Colonic mucosa (tissue), 4 donors: ENCODE measurements around the gene FADS1. TPM values are rescaled to one million over a fixed set of nuclear protein-coding genes. Genes with fewer than 3 reads are reported as not detected.

ENCODE experiments used
- DNase-seq: peaks from one replicate; pipeline ENCODE4 v3.0.0-alpha.2; 2020
- H3K27ac ChIP-seq: fragments of 200-600 bp; one replicate; pipeline ENCODE4 v1.8.0; 2021
- H3K27me3 ChIP-seq: fragments of 200-600 bp; one replicate; pipeline ENCODE4 v1.8.0; 2021
- H3K36me3 ChIP-seq: fragments of 200-600 bp; one replicate; pipeline ENCODE4 v1.8.0; 2021
- H3K4me1 ChIP-seq: fragments of 200-600 bp; one replicate; pipeline ENCODE4 v1.8.0; 2021; ENCODE audit warnings: mild to moderate bottlenecking
- H3K4me3 ChIP-seq: fragments of 200-600 bp; one replicate; pipeline ENCODE4 v1.8.0; 2021
- H3K9ac ChIP-seq, 2 donors: one replicate each; pipeline ENCODE4 v1.7.0; 2013; ENCODE audit warnings: control low read depth in 2 of 2, low read depth in 2 of 2, low read length in 2 of 2
- H3K9me3 ChIP-seq: fragments of 200-600 bp; one replicate; pipeline ENCODE4 v1.8.0; 2021
- CTCF ChIP-seq: fragments of 200-600 bp; IDR thresholded peaks from one replicate; pipeline ENCODE4 v1.8.0; 2022; ENCODE audit warnings: antibody characterized with exemption, mild to moderate bottlenecking
- intact Hi-C: fragments of 100-400 bp; cut with DNase I; formaldehyde crosslinking; loops from one replicate; pipeline ENCODE4 v1.14.1; 2022
- total RNA-seq, 2 donors: library from RNA; stranded (reverse); fragmentation: NEBNext Ultra II Directional in 1 of 2; extraction: Animal tissue kit (Norgen Biotek cat#: 25700) in 1 of 2; gene quantifications; one replicate each; pipeline ENCODE4 v1.2.1, GENCODE V29; 2021
- donor health status: healthy.
- donor health status: DM: no; HTN: no; CAD: no.
- donor health status: DM: no; HTN: no; CAD: no.

Gene FADS1
- total RNA-seq, 2 donors from 2014 or later, result 6.9 to 17.4 TPM

GRCh38 chr11:61811831-61812230 lies 5.0 kb downstream of the FADS1 start:
- Histone ChIP-seq H3K9ac (no peak overlapping the region), H3K4me3 (no peak overlapping the region), H3K27ac (no peak overlapping the region), H3K4me1 (no peaks in the 10 kb centered on the region), H3K9me3 (no peaks in the 10 kb centered on the region), H3K36me3 (no peaks in the 10 kb centered on the region), H3K27me3 (no peaks in the 10 kb centered on the region)
- intact Hi-C loops, result no loop called here
- no peak for TF ChIP-seq CTCF
- DNase-seq, result no peak

- DNase-seq, result no peak
- no peaks in the 10 kb centered on the region for H3K36me3 ChIP-seq
Observed at GRCh38 chr11:61810671-61811175, 6.1 kb downstream of the FADS1 start.

GRCh38 chr11:61806785-61807184 lies 10.0 kb downstream of the FADS1 start:
- Histone ChIP-seq H3K27ac (no peak overlapping the region), H3K36me3 (no peaks in the 10 kb centered on the region), H3K4me1 (no peaks in the 10 kb centered on the region), H3K9me3 (no peaks in the 10 kb centered on the region), H3K27me3 (no peaks in the 10 kb centered on the region), H3K9ac (no peak overlapping the region), H3K4me3 (no peak overlapping the region)
- DNase-seq, result no peak
- TF ChIP-seq CTCF, result no peak
- intact Hi-C loops, result loop anchor here (10.0 kb wide), 1 partner anchor 68 kb away; no protein-coding TSS in a partner anchor

More at GRCh38 chr11:61810671-61811175, 6.1 kb downstream of the FADS1 start:
- Histone ChIP-seq H3K4me1 (no peaks in the 10 kb centered on the region), H3K4me3 (no peak overlapping the region), H3K27me3 (no peaks in the 10 kb centered on the region), H3K9me3 (no peaks in the 10 kb centered on the region), H3K9ac (no peak overlapping the region), H3K27ac (no peak overlapping the region)
- no peak for TF ChIP-seq CTCF
- intact Hi-C loops, result no loop called here

- intact Hi-C loops, result loop anchor here (10.0 kb wide), 1 partner anchor 70 kb away; no protein-coding TSS in a partner anchor
- Histone ChIP-seq H3K27ac (no peak overlapping the region), H3K27me3 (no peaks in the 10 kb centered on the region), H3K9me3 (no peaks in the 10 kb centered on the region), H3K9ac (no peak overlapping the region), H3K4me1 (no peaks in the 10 kb centered on the region), H3K36me3 (no peaks in the 10 kb centered on the region), H3K4me3 (no peak overlapping the region)
- DNase-seq, result no peak
- no peak for TF ChIP-seq CTCF
Observed at GRCh38 chr11:61805146-61805545, 11.7 kb downstream of the FADS1 start.

- no peak for TF ChIP-seq CTCF
- DNase-seq, result no peak
- Histone ChIP-seq H3K4me1 (no peaks in the 10 kb centered on the region), H3K4me3 (no peak overlapping the region), H3K27me3 (no peaks in the 10 kb centered on the region), H3K27ac (no peak overlapping the region), H3K9me3 (no peaks in the 10 kb centered on the region), H3K9ac (no peak overlapping the region), H3K36me3 (no peaks in the 10 kb centered on the region)
- intact Hi-C loops, result loop anchor here (5.0 to 10.0 kb wide), 2 partner anchors 71 to 278 kb away; no protein-coding TSS in a partner anchor
Observed at GRCh38 chr11:61803889-61804647, 12.7 kb downstream of the FADS1 start.
